Tibial artery (tissue), 4 donors: ENCODE results near the gene DHRS7.
A peak's percentile ranks its signal among the peaks of the same experiment; 100 is the strongest.

Experiments
- DNase-seq, 2 donors: peaks; one replicate each; pipeline ENCODE4 v3.0.0-alpha.2; 2019
- H3K27ac ChIP-seq, 2 donors: fragments of 200-600 bp; sonication (generic) in 1 of 2; 1 replicate in 1 of 2; 2 replicates in 1 of 2; pipeline ENCODE4 v1.5.1; 2018 to 2019; ENCODE audit warnings: mild to moderate bottlenecking in 1 of 2
- H3K27me3 ChIP-seq, 2 donors: fragments of 200-600 bp; sonication (generic) in 1 of 2; one replicate each; pipeline versions ENCODE4 v1.5.1 to v1.6.0; 2016 to 2019
- H3K36me3 ChIP-seq, 3 donors: fragments of 200-600 bp; sonication (generic) in 2 of 3; one replicate each; pipeline ENCODE4 v1.5.1; 2016 to 2019; ENCODE audit warnings: mild to moderate bottlenecking in 2 of 3
- H3K4me1 ChIP-seq, 4 donors: fragments of 200-600 bp; sonication (generic) in 2 of 4; 1 replicate in 3 of 4; 2 replicates in 1 of 4; pipeline ENCODE4 v1.5.1; 2016 to 2019
- H3K4me3 ChIP-seq, 2 donors: fragments of 200-600 bp; sonication (generic) in 1 of 2; 1 replicate in 1 of 2; 2 replicates in 1 of 2; pipeline ENCODE4 v1.5.1; 2018 to 2019; ENCODE audit warnings: mild to moderate bottlenecking in 2 of 2
- H3K9me3 ChIP-seq, 3 donors: fragments of 200-600 bp; sonication (generic) in 1 of 3; one replicate each; pipeline ENCODE4 v1.5.1; 2016 to 2019
- intact Hi-C: fragments of 100-400 bp; cut with DNase I; formaldehyde crosslinking; loops from one replicate; pipeline ENCODE4 v1.15.0; 2023; ENCODE audit warnings: low total_unique reads
- TF ChIP-seq, protein P1 (sequence below), 2 experiments: fragments of 200-600 bp in 1 of 2; fragments of 450-650 bp in 1 of 2; IDR thresholded peaks; one replicate each; pipeline ENCODE4 v1.5.1; 2017 to 2019; ENCODE audit warnings: antibody characterized with exemption in 2 of 2, mild to moderate bottlenecking in 1 of 2, moderate library complexity in 1 of 2

DHRS7 gene

GRCh38 chr14:60164712-60165546, at the start of gene DHRS7:
Gene DHRS7, minus strand, starts transcription at chr14:60165398. Its CDS starts 89 bp downstream, at chr14:60165309.
- Histone ChIP-seq H3K27ac (peak within 1 kb of the TSS; percentile 93 to 98), H3K4me3 (peak within 1 kb of the TSS; percentile 88 to 99), H3K4me1 (peaks cover 0 to 57% (median 24%) of the 10 kb centered on the region in 4 donors), H3K27me3 (no peaks in the 10 kb centered on the region), H3K36me3 (no peaks in the 10 kb centered on the region), H3K9me3 (no peaks in the 10 kb centered on the region)
- DNase-seq = peak; percentile 84 to 92
- TF ChIP-seq, protein P1, sequence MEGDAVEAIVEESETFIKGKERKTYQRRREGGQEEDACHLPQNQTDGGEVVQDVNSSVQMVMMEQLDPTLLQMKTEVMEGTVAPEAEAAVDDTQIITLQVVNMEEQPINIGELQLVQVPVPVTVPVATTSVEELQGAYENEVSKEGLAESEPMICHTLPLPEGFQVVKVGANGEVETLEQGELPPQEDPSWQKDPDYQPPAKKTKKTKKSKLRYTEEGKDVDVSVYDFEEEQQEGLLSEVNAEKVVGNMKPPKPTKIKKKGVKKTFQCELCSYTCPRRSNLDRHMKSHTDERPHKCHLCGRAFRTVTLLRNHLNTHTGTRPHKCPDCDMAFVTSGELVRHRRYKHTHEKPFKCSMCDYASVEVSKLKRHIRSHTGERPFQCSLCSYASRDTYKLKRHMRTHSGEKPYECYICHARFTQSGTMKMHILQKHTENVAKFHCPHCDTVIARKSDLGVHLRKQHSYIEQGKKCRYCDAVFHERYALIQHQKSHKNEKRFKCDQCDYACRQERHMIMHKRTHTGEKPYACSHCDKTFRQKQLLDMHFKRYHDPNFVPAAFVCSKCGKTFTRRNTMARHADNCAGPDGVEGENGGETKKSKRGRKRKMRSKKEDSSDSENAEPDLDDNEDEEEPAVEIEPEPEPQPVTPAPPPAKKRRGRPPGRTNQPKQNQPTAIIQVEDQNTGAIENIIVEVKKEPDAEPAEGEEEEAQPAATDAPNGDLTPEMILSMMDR (IDR thresholded peaks at IDR 0.05) = peak; percentile 45 to 68
- intact Hi-C loops = loop anchor here (5.0 to 10.0 kb wide), 2 partner anchors 73 to 80 kb away; partner anchors contain the start of genes PCNX4 and PPM1A

DNA sequence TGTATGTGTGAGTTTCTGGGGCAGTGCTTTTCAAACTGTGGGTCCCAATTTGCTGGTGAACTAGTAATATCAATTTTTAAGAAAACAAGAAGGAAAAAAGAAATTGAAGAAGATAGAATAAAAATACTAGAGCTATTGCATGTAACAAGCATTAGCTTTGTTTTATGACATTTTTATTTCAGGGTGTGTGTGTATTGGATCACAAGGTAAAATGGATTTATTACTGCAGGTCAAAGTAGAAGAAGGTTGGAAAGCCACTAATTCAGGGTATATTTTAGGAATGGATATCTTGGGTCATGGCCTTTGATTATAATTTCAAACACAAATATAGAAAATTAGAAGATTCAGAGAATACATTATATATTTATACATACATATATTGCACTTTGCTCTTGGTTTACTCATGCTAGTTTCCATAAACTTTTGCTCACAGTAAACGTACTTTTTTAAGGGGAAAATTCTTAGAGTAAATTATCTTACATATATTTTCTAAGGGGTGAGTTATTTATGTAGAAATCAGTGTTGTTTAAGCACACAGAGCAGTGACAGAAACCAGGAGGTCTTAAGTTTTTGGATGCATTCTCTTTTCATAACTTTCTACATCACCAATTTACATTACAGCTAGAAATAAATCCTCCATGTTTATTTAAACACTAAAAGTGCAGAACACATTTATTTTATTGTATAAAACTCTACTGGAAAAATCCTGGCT, 49.4 kb upstream of the DHRS7 start:
- Histone ChIP-seq H3K4me1 (peaks cover 0 to 22% (median 0%) of the 10 kb centered on the region in 4 donors), H3K4me3 (no peak overlapping the region), H3K9me3 (no peaks in the 10 kb centered on the region), H3K27ac (no peak overlapping the region), H3K36me3 (no peaks in the 10 kb centered on the region), H3K27me3 (no peaks in the 10 kb centered on the region)
- intact Hi-C loops = no loop called here
- TF ChIP-seq, protein P1 (IDR thresholded peaks at IDR 0.05) = no peak
- no peak for DNase-seq

GRCh38 chr14:60214003-60214402, 48.8 kb upstream of the DHRS7 start:
- Histone ChIP-seq H3K27me3 (no peaks in the 10 kb centered on the region), H3K4me3 (no peak overlapping the region), H3K9me3 (no peaks in the 10 kb centered on the region), H3K27ac (no peak overlapping the region), H3K36me3 (no peaks in the 10 kb centered on the region), H3K4me1 (peaks cover 0 to 22% (median 0%) of the 10 kb centered on the region in 4 donors)
- TF ChIP-seq, protein P1 (IDR thresholded peaks at IDR 0.05) = no peak
- intact Hi-C loops = no loop called here
- no peak for DNase-seq

DNA sequence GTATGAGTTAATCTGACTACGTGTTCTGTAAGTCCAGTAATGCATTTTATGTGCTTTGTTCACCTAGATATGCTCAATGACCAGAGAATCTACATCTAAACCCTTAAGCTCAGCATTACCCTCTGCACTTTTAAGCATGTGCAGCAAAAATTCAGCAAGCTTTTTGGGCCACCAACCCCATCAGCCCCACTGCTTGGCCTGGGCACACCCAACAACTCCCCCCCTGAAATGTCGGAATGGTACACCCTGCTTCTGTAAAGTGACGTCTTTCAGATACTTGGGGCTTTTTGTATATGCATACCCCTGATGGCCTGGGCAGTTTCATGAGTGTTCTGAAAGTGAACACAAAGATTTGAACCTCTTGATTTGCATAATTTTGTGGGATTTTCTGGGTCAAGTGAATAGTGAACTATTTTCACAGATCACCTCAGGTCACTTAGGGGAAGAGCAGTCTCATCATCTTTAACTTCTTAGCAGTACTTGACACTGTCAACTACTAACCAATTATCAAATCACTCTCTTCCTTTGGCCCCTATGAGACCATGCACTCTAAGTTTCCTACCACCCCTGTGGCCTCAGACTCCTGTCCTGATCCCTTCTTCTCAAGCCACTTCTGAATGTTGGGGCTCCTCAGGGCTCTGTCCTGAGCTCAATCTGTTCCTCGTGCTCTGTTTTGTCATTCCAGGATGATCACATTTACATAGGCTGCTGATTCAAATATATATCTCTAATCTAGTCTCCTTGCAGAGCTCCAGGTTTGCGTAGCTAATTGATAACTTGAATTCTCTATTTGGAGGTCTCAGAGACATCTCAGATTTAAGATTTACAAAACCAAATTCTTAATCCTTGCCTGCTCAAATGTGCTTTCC, 47.5 kb upstream of the DHRS7 start:
- intact Hi-C loops = no loop called here

More for the DNA sequence above, 47.5 kb upstream of the DHRS7 start:
- Histone ChIP-seq H3K4me1 (peaks cover 0 to 22% (median 0%) of the 10 kb centered on the region in 4 donors), H3K4me3 (no peak overlapping the region), H3K27me3 (no peaks in the 10 kb centered on the region), H3K9me3 (no peaks in the 10 kb centered on the region), H3K36me3 (no peaks in the 10 kb centered on the region), H3K27ac (no peak overlapping the region)
- DNase-seq = no peak
- TF ChIP-seq, protein P1 (IDR thresholded peaks at IDR 0.05) = no peak
